HL-60 (cell line): Measurements from ENCODE around the gene SLC7A9.

ENCODE experiments used
- DNase-seq, 2 experiments: peaks; one replicate each; pipeline ENCODE4 v3.0.0-alpha.2; 2010 to 2020; ENCODE audit warnings: low read depth in 1 of 2, low spot score in 1 of 2
- H3K27ac ChIP-seq: fragments of 250-450 bp; sonication (Bioruptor Pico); replicated peaks from 2 replicates; pipeline ENCODE4 v1.5.1; 2020; ENCODE audit warnings: mild to moderate bottlenecking, moderate library complexity
- H3K27me3 ChIP-seq: fragments of 250-450 bp; sonication (Bioruptor Pico); 2 replicates; pipeline ENCODE4 v1.5.1; 2021; ENCODE audit warnings: mild to moderate bottlenecking, moderate library complexity; ENCODE audit not compliant: insufficient read depth, poor library complexity, severe bottlenecking
- H3K4me3 ChIP-seq: replicated peaks from 2 replicates; pipeline ENCODE4 v1.5.1; 2011; ENCODE audit warnings: mild to moderate bottlenecking, control low read depth, low read length; ENCODE audit not compliant: insufficient read depth
- CTCF ChIP-seq: IDR thresholded peaks from one replicate; pipeline ENCODE4 v1.5.1; 2011; ENCODE audit warnings: low read length, control low read depth, inconsistent platforms; ENCODE audit not compliant: insufficient read depth
- GABPA ChIP-seq: IDR thresholded peaks from 2 replicates; pipeline ENCODE4 v1.6.1; 2012; ENCODE audit warnings: low read depth
- POLR2AphosphoS5 ChIP-seq: IDR thresholded peaks from 2 replicates; pipeline ENCODE4 v1.6.1; 2012; ENCODE audit warnings: low read depth
- REST ChIP-seq: IDR thresholded peaks from 2 replicates; pipeline ENCODE4 v1.6.1; 2012; ENCODE audit warnings: low read depth; ENCODE audit not compliant: insufficient replicate concordance
- SPI1 ChIP-seq: IDR thresholded peaks from 2 replicates; pipeline ENCODE4 v1.6.1; 2012; ENCODE audit warnings: low read depth, mild to moderate bottlenecking, borderline replicate concordance

The SLC7A9 gene

GRCh38 chr19:32872391-32872790, 2.8 kb upstream of the SLC7A9 start:
- TF ChIP-seq REST (no peak), POLR2AphosphoS5 (no peak), GABPA (no peak), SPI1 (no peak), CTCF (no peak)
- Histone ChIP-seq H3K27me3 (no peaks in the 10 kb centered on the region), H3K27ac (no peak overlapping the region), H3K4me3 (no peak overlapping the region)
- DNase-seq = no peak

- Histone ChIP-seq H3K27me3 (no peaks in the 10 kb centered on the region), H3K4me3 (no peak overlapping the region), H3K27ac (no peak overlapping the region)
- DNase-seq = no peak
- no peak for TF ChIP-seq SPI1
These were observed 1.4 kb upstream of the SLC7A9 start for GRCh38 chr19:32870981-32871451.

- no peak for DNase-seq
- H3K4me3 ChIP-seq = no peak overlapping the region
These were observed 503 bp upstream of the SLC7A9 start for GRCh38 chr19:32869966-32870573.

More at GRCh38 chr19:32869966-32870573, 503 bp upstream of the SLC7A9 start:
- no peak overlapping the region for H3K27ac ChIP-seq
- TF ChIP-seq POLR2AphosphoS5 = no peak
- TF ChIP-seq REST = no peak
- TF ChIP-seq GABPA = no peak
- TF ChIP-seq CTCF = no peak
- TF ChIP-seq SPI1 = no peak
- H3K27me3 ChIP-seq = no peaks in the 10 kb centered on the region
